Activated naive CD8-positive, alpha-beta T cell treated with anti-CD3 and anti-CD28 coated beads, Interleukin-2, amount 50 U/mL, for 16 hours (primary cell): ENCODE data around the gene PFN2.
"Not testable (repeated sequence)": the region's sequence is repeated elsewhere in the genome, so short reads cannot be mapped to it uniquely, and the experiment has no call there.

Experiments used
- DNase-seq: peaks from one replicate; pipeline ENCODE4 v3.0.0-alpha.2; 2020; ENCODE audit warnings: low read depth, low spot score

The PFN2 gene

GRCh38 chr3:149968216-149968615 lies 2.5 kb downstream of the PFN2 start:
- DNase-seq: no peak

GRCh38 chr3:149967086-149967685 lies 3.5 kb downstream of the PFN2 start:
- no peak for DNase-seq

GRCh38 chr3:149965278-149965677 lies 5.4 kb downstream of the PFN2 start:
- DNase-seq: no peak

DNA sequence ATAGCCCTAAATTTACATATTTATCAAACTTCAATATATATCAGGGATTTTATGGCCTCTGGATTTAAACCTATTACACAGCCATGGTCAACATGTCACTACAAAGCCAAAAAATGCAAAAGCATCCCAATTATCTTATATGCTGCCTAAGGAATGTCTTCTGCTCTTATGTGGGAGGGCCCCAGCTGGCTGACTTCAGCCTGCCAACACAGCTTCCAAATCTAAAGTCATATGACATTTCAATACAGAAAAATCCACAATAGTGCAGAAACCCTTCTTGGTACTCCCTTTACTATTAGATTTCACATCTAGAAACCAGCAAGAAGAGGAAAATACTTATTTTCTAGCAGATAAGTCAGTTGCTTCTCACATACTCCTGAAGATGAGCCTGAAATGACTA lies 6.4 kb downstream of the PFN2 start:
- no peak for DNase-seq

DNA sequence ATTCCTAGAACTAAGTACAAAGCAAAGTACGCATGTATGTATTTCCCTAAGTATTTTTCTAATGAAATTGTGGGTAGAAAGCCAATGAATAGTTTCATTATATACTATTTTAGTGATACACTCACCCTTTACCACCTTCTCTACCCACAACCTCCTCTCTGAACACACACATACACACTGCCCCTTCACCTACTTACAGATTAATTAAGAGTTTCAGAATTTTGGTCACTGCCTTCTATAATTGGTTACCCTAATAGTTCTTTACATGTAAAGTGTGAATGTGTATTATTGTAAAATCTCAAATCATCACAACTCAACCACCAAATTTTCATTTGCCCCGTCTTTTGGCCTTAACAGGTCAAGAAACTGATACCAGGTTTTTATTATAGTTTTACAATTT lies 7.2 kb downstream of the PFN2 start:
- DNase-seq: no peak

DNA sequence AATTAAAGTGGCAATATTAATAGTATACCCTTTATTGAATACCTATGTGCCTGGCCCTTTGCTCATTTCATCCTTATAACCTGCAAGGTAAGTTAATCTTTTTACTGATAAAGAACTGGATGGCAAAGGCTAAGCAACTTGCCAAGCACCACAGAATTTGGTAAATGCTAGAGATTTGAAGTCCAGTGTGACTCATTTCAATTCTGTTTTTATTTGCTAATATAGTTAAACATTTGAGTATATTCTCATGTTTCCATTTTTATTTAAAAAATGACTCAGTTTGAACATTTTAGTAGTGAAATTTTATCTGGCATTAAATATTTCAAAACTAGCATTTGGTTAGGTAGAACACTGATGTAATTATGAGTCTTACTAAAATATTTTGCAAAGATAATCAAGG lies 11.3 kb downstream of the PFN2 start:
- no peak for DNase-seq

GRCh38 chr3:149958171-149958796 lies 12.4 kb downstream of the PFN2 start:
- no peak for DNase-seq

DNA sequence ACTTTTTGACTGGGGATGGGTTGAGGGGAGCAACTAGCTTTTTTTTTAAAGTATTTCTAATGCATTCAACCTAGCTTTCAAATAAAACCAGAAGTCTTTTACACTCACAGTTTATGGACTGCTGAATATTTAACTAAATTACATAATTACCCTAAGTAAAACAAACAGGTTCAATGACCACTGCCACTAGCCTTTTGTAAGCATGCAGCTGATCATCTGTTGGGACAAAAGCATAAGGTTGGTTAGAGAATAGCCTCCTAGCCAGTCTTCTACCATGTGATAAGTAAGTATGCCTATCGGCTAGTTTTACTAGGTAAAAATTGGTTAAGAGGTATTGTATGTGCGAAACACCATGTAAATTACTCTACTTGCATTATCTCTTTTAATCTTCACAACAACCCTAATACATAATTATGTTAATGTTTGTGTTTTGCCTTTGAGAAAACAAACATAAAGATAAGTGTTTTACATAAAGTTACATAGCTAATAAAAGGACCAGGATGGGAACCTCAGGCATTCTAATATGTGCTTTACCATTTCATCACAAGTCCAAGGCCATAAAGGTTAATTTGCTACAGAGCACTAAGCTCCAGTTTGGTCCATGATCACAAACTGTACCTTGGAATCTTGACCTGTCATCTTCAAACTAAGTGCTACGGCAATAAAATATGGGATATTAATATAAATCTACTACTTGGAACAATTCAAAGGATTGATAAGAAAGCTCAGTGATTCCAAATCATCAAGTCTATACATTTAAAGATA lies 13.2 kb downstream of the PFN2 start:
- no peak for DNase-seq

- DNase-seq: no peak
These were observed 15.2 kb downstream of the PFN2 start for GRCh38 chr3:149955449-149955848.

DNA sequence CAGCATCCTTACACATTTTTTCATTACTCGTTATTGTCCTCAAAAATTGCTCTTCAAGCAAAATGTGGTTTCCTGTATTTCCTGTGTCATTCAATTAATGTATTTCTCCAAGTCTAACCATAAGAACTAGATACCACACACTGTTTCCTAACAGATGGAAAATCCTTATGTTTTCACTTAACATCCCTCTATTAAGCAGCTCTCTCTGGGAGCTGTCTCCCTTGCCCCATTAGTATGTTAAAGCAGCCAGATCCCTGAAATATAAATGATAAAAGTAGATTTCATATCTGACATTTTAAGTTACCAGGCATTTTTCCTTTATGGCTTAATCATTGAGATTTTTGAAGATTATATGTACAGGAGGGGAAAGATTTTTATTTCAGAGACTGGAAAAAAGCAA lies 15.9 kb downstream of the PFN2 start:
- no peak for DNase-seq

DNA sequence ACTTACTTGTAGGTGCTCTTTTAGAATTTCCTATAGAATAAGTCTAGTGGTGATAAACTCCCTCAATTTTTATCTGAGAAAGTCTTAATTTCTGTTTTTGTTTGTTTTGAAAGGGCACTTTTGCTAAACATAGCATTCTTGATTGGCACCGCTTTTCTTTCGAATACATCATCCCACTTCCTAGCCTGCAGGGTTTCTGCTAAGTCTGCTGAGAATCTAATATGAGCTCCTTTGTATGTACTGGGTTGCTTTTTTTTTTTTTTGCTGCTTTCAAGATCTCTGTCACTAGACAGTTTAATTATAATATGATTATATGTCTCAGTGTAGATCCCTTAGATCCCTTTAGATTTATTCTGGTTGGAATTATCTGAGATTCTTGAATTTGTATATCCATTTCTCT lies 21.5 kb downstream of the PFN2 start:
- DNase-seq: no peak

GRCh38 chr3:149947231-149947630 lies 23.5 kb downstream of the PFN2 start:
- DNase-seq: no peak

DNA sequence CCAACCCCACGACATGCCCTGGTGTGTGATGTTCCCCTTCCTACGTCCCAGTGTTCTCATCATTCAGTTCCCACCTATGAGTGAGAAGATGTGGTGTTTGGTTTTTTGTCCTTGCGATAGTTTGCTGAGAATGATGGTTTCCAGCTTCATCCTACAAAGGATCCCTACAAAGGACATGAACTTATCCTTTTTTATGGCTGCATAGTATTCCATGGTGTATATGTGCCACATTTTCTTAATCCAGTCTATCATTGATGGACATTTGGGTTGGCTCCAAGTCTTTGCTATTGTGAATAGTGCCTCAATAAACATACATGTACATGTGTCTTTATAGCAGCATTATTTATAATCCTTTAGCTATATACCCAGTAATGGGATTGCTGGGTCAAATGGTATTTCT lies 26.7 kb downstream of the PFN2 start:
- DNase-seq: not testable (repeated sequence)

DNA sequence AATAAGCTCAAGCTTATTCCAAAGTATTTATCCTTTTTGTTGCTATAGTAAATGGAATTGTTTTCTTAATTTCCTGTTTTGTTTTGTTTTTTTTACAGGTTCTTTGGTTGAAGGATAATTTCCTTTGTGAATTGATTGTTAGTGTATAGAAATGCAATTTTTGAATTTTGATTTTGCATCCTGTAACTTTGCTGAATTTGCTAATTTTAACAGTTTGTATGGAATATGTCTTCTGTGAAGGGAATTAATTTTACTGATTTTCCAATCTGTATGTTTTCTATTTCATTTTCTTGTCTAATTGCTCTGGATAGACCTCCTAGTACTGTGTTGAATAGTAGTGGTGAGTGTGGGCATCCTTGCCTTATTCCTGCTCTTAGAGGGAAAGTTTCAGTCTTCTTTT lies 28.3 kb downstream of the PFN2 start:
- no peak for DNase-seq

DNA sequence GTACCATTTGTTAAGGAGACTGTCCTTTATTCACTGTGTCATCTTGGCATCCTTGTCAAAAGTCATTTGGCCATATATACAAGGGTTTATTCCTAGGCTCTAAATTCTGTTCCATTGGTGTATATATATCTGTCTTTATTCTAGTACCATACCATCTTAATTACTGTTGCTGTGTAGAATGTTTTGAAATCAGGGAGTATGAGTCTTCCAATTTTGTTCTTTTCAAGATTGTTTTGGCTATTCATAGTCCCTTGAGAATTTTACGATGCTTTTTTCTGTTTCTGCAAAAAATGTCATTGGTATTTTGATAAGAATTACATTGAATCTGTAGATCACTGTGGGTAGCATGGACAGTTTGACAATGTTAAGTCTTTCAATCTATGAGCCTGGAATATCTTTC lies 28.7 kb downstream of the PFN2 start:
- DNase-seq: no peak

DNA sequence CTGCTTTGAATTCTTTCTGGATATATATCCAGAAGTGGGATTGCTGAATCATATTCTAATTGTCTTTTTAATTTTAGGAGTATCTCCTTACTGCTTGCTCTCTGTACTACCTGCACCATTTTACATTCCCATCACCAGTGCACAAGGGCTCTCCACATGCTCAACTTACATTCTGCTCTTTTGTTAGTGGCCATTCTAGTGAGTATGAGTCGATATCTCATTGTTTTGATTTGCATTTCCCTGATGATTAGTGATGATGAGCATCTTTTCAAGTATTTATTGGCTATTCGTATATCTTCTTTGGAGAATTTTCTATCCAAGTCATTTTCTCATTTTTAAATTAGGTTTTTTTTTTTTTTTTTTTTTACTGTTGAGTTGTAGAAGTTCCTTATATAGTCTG lies 29.5 kb downstream of the PFN2 start:
- DNase-seq: no peak

- DNase-seq: not testable (repeated sequence)
These were observed 32.2 kb downstream of the PFN2 start for GRCh38 chr3:149938392-149939055.

GRCh38 chr3:149936812-149937230 lies 33.9 kb downstream of the PFN2 start:
- no peak for DNase-seq

- DNase-seq: no peak
These were observed 36.2 kb downstream of the PFN2 start for GRCh38 chr3:149934524-149934923.

- DNase-seq: no peak
These were observed 36.8 kb downstream of the PFN2 start for GRCh38 chr3:149933858-149934257.

DNA sequence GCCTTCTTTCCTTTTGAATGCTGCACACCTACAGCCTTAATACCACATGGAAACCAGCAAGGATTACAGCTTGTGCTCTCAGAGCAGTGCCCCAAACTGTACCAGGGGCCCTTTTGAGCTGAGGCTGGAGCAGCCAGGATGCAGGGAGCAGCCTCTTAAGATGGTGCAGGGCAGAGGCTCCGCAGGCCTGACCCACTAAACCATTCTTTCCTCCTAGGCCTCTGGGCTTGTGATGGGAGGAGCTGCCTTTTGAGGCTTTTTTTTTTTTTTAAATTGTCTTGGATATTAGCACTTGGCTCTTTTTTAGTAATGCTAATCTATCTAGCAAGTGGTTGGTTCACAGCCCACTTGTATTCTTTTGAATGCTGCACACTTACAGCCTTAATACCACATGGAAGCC lies 37.7 kb downstream of the PFN2 start:
- no peak for DNase-seq

DNA sequence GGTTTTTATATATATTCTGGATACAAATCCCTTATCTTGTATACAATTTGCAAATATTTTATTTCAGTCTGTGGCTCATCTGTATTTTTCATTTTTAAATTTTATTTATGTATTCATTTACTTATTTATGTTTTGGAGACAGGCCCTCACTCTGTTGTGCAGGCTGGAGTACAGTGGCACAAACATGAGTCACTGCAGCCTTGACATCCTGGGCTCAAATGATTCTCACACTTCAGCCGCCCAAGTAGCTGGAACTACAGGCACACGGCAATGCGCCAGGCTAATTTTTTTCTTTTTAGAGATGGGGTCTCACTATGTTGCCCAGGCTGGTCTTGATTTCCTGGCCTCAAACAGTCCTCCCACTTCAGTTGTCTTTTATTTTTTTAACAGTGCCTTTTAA lies 50.6 kb downstream of the PFN2 start:
- no peak for DNase-seq

GRCh38 chr3:149919509-149919908 lies 51.2 kb downstream of the PFN2 start:
- DNase-seq: no peak
